NCI-H69 (cell line): ENCODE data around the gene MRPL49.

Experiments used
- DNase-seq: peaks from one replicate; lab custom pipeline; 2025; lab: John Stamatoyannopoulos, UW

MRPL49 gene

DNA sequence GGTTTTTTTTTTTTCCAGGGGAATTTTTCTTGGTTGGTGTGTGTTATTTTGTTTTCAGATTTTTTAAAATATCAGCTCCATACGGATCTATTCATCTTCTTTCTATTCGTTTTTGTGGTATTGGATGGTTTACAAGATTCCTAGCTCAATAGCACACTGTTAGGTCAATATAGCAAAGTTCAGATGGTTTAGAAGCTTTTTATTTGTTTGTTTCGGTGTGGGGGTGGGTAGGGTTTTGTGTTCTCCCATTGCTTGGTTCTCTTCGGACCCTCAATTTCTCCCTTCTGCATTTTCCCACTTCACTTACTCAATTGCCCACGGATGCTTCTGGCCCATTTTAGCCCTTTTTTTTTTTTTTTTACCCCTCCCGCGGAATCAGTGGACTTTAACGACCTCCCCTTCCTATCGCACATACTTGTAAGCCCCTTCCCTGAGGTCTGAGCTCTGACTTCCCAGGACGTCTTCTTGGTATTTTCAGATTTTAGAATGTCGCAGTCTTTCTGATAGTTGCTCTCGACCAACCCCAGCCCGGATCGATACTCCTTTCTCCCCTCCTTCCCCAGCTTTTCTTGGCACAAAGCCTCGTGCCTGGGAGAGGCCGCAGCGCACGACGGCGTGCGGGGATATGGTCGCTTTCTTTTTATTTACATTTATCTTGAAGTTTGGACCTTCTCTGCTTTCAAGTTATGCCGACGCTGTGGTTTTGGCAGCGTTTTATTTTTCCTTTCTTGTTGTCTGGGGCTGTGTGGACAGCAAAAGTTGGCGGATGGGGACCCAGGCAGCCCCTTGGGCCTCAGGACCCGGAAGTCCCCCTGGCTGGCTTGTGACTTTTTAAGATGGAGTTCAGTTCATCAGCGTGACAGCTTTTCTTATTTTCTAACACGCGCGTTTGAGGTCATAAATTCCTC, 43.5 kb downstream of the MRPL49 start:
- no peak for DNase-seq

DNA sequence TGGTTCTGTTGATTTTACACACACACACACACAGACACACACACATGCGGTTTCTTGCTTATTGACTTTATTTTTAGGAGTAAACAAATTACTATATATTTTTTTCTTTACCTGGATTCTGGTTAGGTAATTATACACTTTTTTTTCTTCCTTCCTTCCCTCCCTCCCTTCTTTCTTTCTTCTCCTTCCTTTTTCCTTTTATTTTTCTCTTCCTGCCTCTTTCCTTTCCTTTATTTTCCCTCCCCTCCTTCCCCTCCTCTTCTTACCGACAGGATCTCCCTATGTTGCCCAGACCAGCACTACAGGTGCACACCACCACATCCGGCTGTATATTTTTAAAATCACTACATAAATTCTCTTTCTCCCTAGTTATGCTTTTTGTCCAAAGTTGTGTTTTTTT, 44.8 kb downstream of the MRPL49 start:
- no peak for DNase-seq

DNA sequence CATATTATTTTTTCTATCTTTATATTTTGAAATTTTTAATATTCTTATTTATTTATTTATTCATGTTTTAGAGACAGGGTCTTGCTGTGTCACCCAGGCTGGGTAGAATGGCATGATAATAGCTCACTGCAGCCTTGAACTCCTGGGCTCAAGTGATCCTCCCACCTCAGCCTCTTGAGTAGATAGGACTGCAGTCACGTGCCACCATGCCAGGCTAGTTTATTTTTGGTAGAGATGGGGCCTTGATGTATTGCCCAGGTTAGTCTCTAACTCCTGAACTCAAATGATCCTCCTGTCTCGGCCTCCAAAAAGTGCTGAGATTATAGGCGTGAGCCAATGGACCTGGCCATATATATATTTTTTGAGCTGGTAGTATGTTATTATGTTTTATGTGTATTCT, 45.5 kb downstream of the MRPL49 start:
- no peak for DNase-seq

DNA sequence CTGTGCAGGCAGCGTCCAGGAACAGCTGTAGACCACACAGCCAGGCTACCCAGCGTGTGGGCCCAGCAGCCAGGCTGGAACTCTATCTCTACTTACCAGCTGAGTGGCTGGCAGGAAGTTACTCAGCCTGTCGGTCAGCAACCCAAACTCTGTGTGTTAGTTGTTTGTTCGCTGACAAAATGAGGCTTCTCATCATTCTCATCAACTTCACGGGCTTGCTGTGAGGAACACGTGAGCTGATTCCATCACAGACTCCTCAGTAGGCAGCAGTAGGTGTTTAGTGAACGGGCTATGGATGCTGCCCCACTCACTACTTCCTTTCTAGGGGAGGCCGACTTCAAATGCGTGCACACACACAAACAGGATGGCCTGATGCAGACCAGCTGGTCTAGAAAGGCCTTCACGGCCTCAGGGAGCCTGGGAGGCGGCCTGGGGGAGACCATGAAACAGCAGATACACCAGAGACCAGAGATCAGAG, 47.1 kb downstream of the MRPL49 start:
- DNase-seq = no peak

DNA sequence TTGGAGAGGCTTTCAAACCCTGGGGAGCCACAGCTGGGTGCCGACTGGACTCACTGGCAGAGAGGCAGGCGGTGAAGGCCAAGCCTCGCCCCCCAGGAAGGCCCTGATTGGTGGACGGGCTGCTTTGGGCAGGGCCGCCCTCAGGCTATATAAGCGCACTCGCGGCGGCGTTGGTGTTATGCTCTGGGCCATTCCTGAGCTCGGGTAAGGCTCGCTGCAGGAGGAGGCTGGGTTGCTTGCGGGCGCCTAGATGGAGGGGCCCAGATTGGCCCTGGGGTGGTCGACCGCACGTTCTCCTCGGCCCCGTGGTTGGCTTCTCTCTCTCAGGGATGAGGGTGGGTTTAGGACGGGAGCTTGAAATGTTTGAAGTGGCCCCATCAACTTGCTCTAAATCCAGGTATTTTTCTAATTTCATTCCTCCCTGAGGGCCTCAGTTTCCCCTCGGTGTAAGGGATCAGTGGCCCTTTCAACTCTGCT, 48.0 kb downstream of the MRPL49 start, which contains the start of gene SPDYC:
Gene SPDYC, plus strand, starts transcription at position 176 of the 477 bp plus-strand sequence. CDS start 1,125 bp downstream, outside the sequence.
- DNase-seq = peak; percentile 51

DNA sequence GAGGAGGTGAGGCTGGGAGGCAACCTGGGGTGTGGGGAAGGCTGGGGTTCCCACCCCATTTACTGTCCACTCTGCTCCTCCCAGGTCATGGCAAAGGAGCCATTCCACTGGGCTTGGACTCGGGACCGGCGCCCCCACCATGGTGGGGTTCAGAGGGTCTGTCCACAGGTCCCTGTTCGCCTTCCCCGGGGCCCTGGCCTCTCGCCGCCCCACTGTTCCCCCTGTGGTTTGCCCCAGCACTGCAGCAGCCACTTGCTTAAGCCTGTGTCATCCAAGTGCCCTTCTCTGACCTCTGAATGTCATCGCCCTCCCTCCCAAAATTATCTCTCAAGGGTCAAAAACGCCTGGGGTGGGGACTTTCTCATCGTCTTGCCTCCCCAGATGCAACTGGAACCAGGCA, 50.5 kb downstream of the MRPL49 start:
- DNase-seq = no peak

DNA sequence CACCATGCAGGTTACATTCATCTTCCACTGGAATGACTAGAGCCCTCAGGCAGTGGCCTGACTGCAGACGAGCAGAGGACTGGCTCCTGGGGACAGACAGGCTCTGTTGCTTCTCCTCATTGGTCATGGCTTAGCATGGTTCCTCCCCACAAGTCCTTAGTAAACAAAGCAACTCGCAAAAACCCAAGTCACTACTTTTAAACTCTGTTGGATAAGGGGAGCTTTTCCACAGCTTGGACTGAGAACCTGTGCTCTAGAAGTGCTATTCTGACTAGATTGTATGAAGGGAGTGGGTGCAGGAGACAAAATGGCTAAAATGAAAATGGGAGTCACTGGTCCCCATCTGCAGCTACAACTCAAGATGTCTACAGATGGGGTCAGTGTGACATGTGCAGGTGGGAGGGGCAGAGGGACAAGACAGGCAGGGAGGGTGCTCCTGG, 52.5 kb downstream of the MRPL49 start:
- DNase-seq = peak; percentile 6
